Activated T-helper 1 cell treated with Interleukin-2 at 50 U/mL for 16 hours (primary cell): ENCODE results near the gene IGFBP2.

Source experiments
- DNase-seq: peaks from one replicate; pipeline ENCODE4 v3.0.0-alpha.2; 2020; ENCODE audit warnings: low read depth

The IGFBP2 gene

GRCh38 chr2:216661639-216662375, 28.6 kb downstream of the IGFBP2 start:
- DNase-seq: no peak

GRCh38 chr2:216663106-216663505, 29.9 kb downstream of the IGFBP2 start:
- DNase-seq: no peak

- DNase-seq: no peak
These were observed 30.6 kb downstream of the IGFBP2 start for GRCh38 chr2:216663846-216664245.

- no peak for DNase-seq
These were observed 31.4 kb downstream of the IGFBP2 start for GRCh38 chr2:216664593-216665034.

GRCh38 chr2:216665242-216665641, 32.0 kb downstream of the IGFBP2 start:
- DNase-seq: no peak

- no peak for DNase-seq
These were observed 32.5 kb downstream of the IGFBP2 start for GRCh38 chr2:216665717-216666116.

- DNase-seq: peak; percentile 39
These were observed 33.4 kb downstream of the IGFBP2 start for GRCh38 chr2:216666461-216667233.

- no peak for DNase-seq
These were observed 37.3 kb downstream of the IGFBP2 start for GRCh38 chr2:216670266-216671080.

- DNase-seq: no peak
These were observed 37.8 kb downstream of the IGFBP2 start for GRCh38 chr2:216671081-216671411.

- DNase-seq: no peak
These were observed 38.6 kb downstream of the IGFBP2 start for GRCh38 chr2:216671791-216672343.

GRCh38 chr2:216672466-216672865, 39.2 kb downstream of the IGFBP2 start:
- DNase-seq: no peak

GRCh38 chr2:216673021-216673420, 39.8 kb downstream of the IGFBP2 start:
- no peak for DNase-seq

GRCh38 chr2:216673609-216674008, 40.4 kb downstream of the IGFBP2 start:
- DNase-seq: no peak

GRCh38 chr2:216674376-216674775, 41.2 kb downstream of the IGFBP2 start:
- DNase-seq: no peak

GRCh38 chr2:216676630-216677029, 43.4 kb downstream of the IGFBP2 start:
- DNase-seq: no peak

GRCh38 chr2:216677439-216678097, 44.3 kb downstream of the IGFBP2 start:
- no peak for DNase-seq

GRCh38 chr2:216678098-216678465, 44.9 kb downstream of the IGFBP2 start:
- DNase-seq: no peak

GRCh38 chr2:216678813-216679657, 45.8 kb downstream of the IGFBP2 start:
- DNase-seq: no peak

GRCh38 chr2:216679658-216680024, 46.4 kb downstream of the IGFBP2 start:
- DNase-seq: no peak

GRCh38 chr2:216680951-216681629, 47.9 kb downstream of the IGFBP2 start:
- no peak for DNase-seq
